Activated CD8-positive, alpha-beta memory T cell treated with anti-CD3 and anti-CD28 coated beads for 36 hours (primary cell): ENCODE measurements around the gene ROGDI. TPM values are rescaled to one million over a fixed set of nuclear protein-coding genes. Genes with fewer than 3 reads are reported as not detected.

Experiments
- CTCF ChIA-PET: fragments of 350-600 bp; sonication (Branson Sonifier 250); formaldehyde crosslinking; loops from one replicate; lab custom pipeline; 2021; ENCODE audit warnings: antibody characterized with exemption; lab: Charles Lee
- POLR2A ChIA-PET: fragments of 350-600 bp; sonication (Branson Sonifier 250); formaldehyde crosslinking; loops from one replicate; lab custom pipeline; 2021; ENCODE audit warnings: antibody characterized with exemption; lab: Charles Lee
- total RNA-seq, 2 experiments: library from RNA; stranded (reverse); gene quantifications; one replicate each; pipeline ENCODE4 v1.2.3, GENCODE V29; 2021

Gene ROGDI
- total RNA-seq, 2 experiments from 2014 or later, result 4.8 to 5.4 TPM

GRCh38 chr16:4750896-4751295 lies 51.5 kb downstream of the ROGDI start:
- ChIA-PET POLR2A (interaction anchor here (0.6 kb wide), 1 partner anchor 14 kb away, joined by 4 read pairs; no protein-coding TSS in a partner anchor), CTCF (no interaction called here)

- ChIA-PET CTCF (no interaction called here), POLR2A (interaction anchor here (0.6 kb wide), 1 partner anchor 241 kb away, joined by 3 read pairs; no protein-coding TSS in a partner anchor)
These were observed 52.7 kb downstream of the ROGDI start for GRCh38 chr16:4749700-4750257.

GRCh38 chr16:4748682-4749411 lies 53.6 kb downstream of the ROGDI start:
- CTCF ChIA-PET, result interaction anchor here (1.0 kb wide), 1 partner anchor 54 kb away, joined by 3 read pairs; no protein-coding TSS in a partner anchor

GRCh38 chr16:4747906-4748681 lies 54.3 kb downstream of the ROGDI start:
- POLR2A ChIA-PET, result interaction anchor here (0.6 kb wide), 1 partner anchor 19 kb away, joined by 4 read pairs; the partner anchor contains the start of gene ZNF500
- CTCF ChIA-PET, result interaction anchor here (1.0 kb wide), 1 partner anchor 55 kb away, joined by 3 read pairs; no protein-coding TSS in a partner anchor

More at GRCh38 chr16:4748682-4749411, 53.6 kb downstream of the ROGDI start:
- POLR2A ChIA-PET, result no interaction called here

GRCh38 chr16:4746991-4747574 lies 55.4 kb downstream of the ROGDI start:
- ChIA-PET POLR2A (no interaction called here), CTCF (no interaction called here)

Other genes with a start within 250 kb of the ROGDI start
- under 1 TPM; 0.08 to 0.11 TPM for gene C16orf96, start 246.3 kb downstream of the ROGDI start, total RNA-seq
- gene UBALD1, start 187.7 kb downstream of the ROGDI start, total RNA-seq, result 10 to 100 TPM; 19.5 to 21.0 TPM
- 10 to 100 TPM; 61.9 to 64.2 TPM for gene MGRN1, start 177.8 kb downstream of the ROGDI start, total RNA-seq
- gene NUDT16L1, start 109.1 kb downstream of the ROGDI start, total RNA-seq, result 10 to 100 TPM; 34.0 to 34.4 TPM
- gene ANKS3, start 68.4 kb downstream of the ROGDI start, total RNA-seq, result 10 to 100 TPM; 16.3 to 17.3 TPM
- gene DNAAF8, start 68.1 kb downstream of the ROGDI start, total RNA-seq, result under 1 TPM; 0.25 to 0.32 TPM
- gene ZNF500, start 35.5 kb downstream of the ROGDI start, total RNA-seq, result 10 to 100 TPM in 1 of 2 experiments, 1 to 10 TPM in 1; 10.0 to 12.0 TPM
- not detected for gene SEPTIN12, start 14.3 kb downstream of the ROGDI start, total RNA-seq
- not detected for gene SMIM22, start 7.3 kb downstream of the ROGDI start, total RNA-seq
- 100 to 1,000 TPM; 101 to 105 TPM for gene GLYR1, start 44.7 kb upstream of the ROGDI start, total RNA-seq
- gene UBN1, start 44.8 kb upstream of the ROGDI start, total RNA-seq, result 10 to 100 TPM; 36.7 to 38.9 TPM
- gene PPL, start 134.5 kb upstream of the ROGDI start, total RNA-seq, result not detected
- not detected for gene SEC14L5, start 155.7 kb upstream of the ROGDI start, total RNA-seq
- gene NAGPA, start 231.3 kb upstream of the ROGDI start, total RNA-seq, result 10 to 100 TPM; 15.9 to 16.7 TPM